Immature natural killer cell (primary cell): ENCODE results near the gene CASP9. TPM values are rescaled to one million over a fixed set of nuclear protein-coding genes. Genes with fewer than 3 reads are reported as not detected.
"Not testable (repeated sequence)": the region's sequence is repeated elsewhere in the genome, so short reads cannot be mapped to it uniquely, and the experiment has no call there.

Experiments used
- DNase-seq, 3 donors: peaks; one replicate each; pipeline ENCODE4 v3.0.0; 2022; ENCODE audit warnings: mixed read lengths in 1 of 3
- H3K27ac Mint-ChIP-seq, 6 donors: one replicate each; pipeline ENCODE4 v1.8.0; 2020; ENCODE audit warnings: mixed read lengths in 6 of 6, mild to moderate bottlenecking in 5 of 6, inconsistent platforms in 4 of 6, moderate library complexity in 3 of 6
- H3K27me3 Mint-ChIP-seq, 3 donors: one replicate each; pipeline ENCODE4 v1.8.0; 2020 to 2021; ENCODE audit warnings: low read depth in 3 of 3, mild to moderate bottlenecking in 3 of 3, mixed read lengths in 3 of 3, moderate library complexity in 3 of 3, inconsistent platforms in 1 of 3
- H3K36me3 Mint-ChIP-seq, 3 donors: one replicate each; pipeline ENCODE4 v1.8.0; 2020; ENCODE audit warnings: mixed read lengths in 3 of 3, inconsistent platforms in 2 of 3, mild to moderate bottlenecking in 2 of 3
- H3K4me1 Mint-ChIP-seq, 2 donors: one replicate each; pipeline ENCODE4 v1.8.0; 2020; ENCODE audit warnings: inconsistent platforms in 2 of 2, mild to moderate bottlenecking in 2 of 2, mixed read lengths in 2 of 2, moderate library complexity in 1 of 2
- H3K4me3 Mint-ChIP-seq, 5 donors: one replicate each; pipeline ENCODE4 v1.8.0; 2020; ENCODE audit warnings: mild to moderate bottlenecking in 5 of 5, mixed read lengths in 5 of 5, inconsistent platforms in 3 of 5, moderate library complexity in 3 of 5
- H3K9me3 Mint-ChIP-seq, 6 donors: one replicate each; pipeline ENCODE4 v1.8.0; 2020; ENCODE audit warnings: mild to moderate bottlenecking in 6 of 6, mixed read lengths in 6 of 6, inconsistent platforms in 4 of 6, moderate library complexity in 3 of 6
- polyA plus RNA-seq, 3 donors: library from polyadenylated mRNA; unstranded; fragments of 300-500 nt; fragmentation: Illumina TruSeq; gene quantifications; one replicate each; pipeline ENCODE4 v1.2.3, GENCODE V29; 2021

The CASP9 gene
- polyA plus RNA-seq, 3 donors from 2014 or later: 17.0 to 19.4 (median 19.4) TPM

- peak; percentile 13 to 30 (median 23) for DNase-seq
- H3K36me3 Mint-ChIP-seq: peaks cover 9 to 12% (median 11%) of the 10 kb centered on the region in 3 donors
- H3K9me3 Mint-ChIP-seq: no peaks in the 10 kb centered on the region
- no peak overlapping the region for H3K4me3 Mint-ChIP-seq
- no peaks in the 10 kb centered on the region for H3K4me1 Mint-ChIP-seq
- peak overlapping the region in 1 of 6 donors; percentile 66 for H3K27ac Mint-ChIP-seq
- H3K27me3 Mint-ChIP-seq: no peaks in the 10 kb centered on the region
Measured at GRCh38 chr1:15501208-15502032, 22.6 kb downstream of the CASP9 start.

GRCh38 chr1:15500184-15501178 is 23.5 kb downstream of the CASP9 start:
- Mint-ChIP-seq H3K27me3 (no peaks in the 10 kb centered on the region), H3K4me3 (no peak overlapping the region), H3K36me3 (peaks cover 18 to 21% (median 20%) of the 10 kb centered on the region in 3 donors), H3K27ac (no peak overlapping the region), H3K9me3 (no peaks in the 10 kb centered on the region), H3K4me1 (no peaks in the 10 kb centered on the region)
- DNase-seq: no peak

- Mint-ChIP-seq H3K36me3 (peaks cover 24 to 36% (median 31%) of the 10 kb centered on the region in 3 donors), H3K27ac (no peak overlapping the region), H3K9me3 (no peaks in the 10 kb centered on the region), H3K4me3 (no peak overlapping the region), H3K4me1 (no peaks in the 10 kb centered on the region), H3K27me3 (no peaks in the 10 kb centered on the region)
- no peak for DNase-seq
Measured at GRCh38 chr1:15493869-15494390, 30.1 kb downstream of the CASP9 start.

GRCh38 chr1:15492596-15492995 is 31.4 kb downstream of the CASP9 start:
- Mint-ChIP-seq H3K27ac (no peak overlapping the region), H3K4me3 (no peak overlapping the region), H3K4me1 (no peaks in the 10 kb centered on the region), H3K9me3 (no peaks in the 10 kb centered on the region), H3K36me3 (peaks cover 22 to 36% (median 29%) of the 10 kb centered on the region in 3 donors), H3K27me3 (no peaks in the 10 kb centered on the region)
- no peak for DNase-seq

- not testable (repeated sequence) for H3K27ac Mint-ChIP-seq, DNase-seq, H3K4me1 Mint-ChIP-seq, H3K4me3 Mint-ChIP-seq, H3K27me3 Mint-ChIP-seq, H3K9me3 Mint-ChIP-seq
- peaks cover 26 to 40% (median 31%) of the 10 kb centered on the region in 3 donors for H3K36me3 Mint-ChIP-seq
Measured at GRCh38 chr1:15491010-15491409, 33.0 kb downstream of the CASP9 start.

- DNase-seq: no peak
- no peak overlapping the region for H3K27ac Mint-ChIP-seq
- no peak overlapping the region for H3K4me3 Mint-ChIP-seq
- no peaks in the 10 kb centered on the region for H3K27me3 Mint-ChIP-seq
- H3K36me3 Mint-ChIP-seq: peaks cover 23 to 33% (median 29%) of the 10 kb centered on the region in 3 donors
- no peaks in the 10 kb centered on the region for H3K9me3 Mint-ChIP-seq
- no peaks in the 10 kb centered on the region for H3K4me1 Mint-ChIP-seq
Measured at GRCh38 chr1:15489052-15489736, 34.8 kb downstream of the CASP9 start.

- H3K4me3 Mint-ChIP-seq: no peak overlapping the region
- H3K36me3 Mint-ChIP-seq: peaks cover 23 to 34% (median 29%) of the 10 kb centered on the region in 3 donors
- DNase-seq: no peak
- no peaks in the 10 kb centered on the region for H3K9me3 Mint-ChIP-seq
- H3K27me3 Mint-ChIP-seq: no peaks in the 10 kb centered on the region
- H3K4me1 Mint-ChIP-seq: no peaks in the 10 kb centered on the region
- peak overlapping the region in 1 of 6 donors; percentile 22 for H3K27ac Mint-ChIP-seq
Measured at GRCh38 chr1:15488371-15488770, 35.6 kb downstream of the CASP9 start.

- peaks cover 21 to 25% (median 25%) of the 10 kb centered on the region in 3 donors for H3K36me3 Mint-ChIP-seq
- DNase-seq, H3K27me3 Mint-ChIP-seq, H3K9me3 Mint-ChIP-seq, H3K4me1 Mint-ChIP-seq, H3K27ac Mint-ChIP-seq, H3K4me3 Mint-ChIP-seq: not testable (repeated sequence)
Measured at GRCh38 chr1:15486844-15487610, 37.0 kb downstream of the CASP9 start.

GRCh38 chr1:15485636-15486035 is 38.4 kb downstream of the CASP9 start:
- no peaks in the 10 kb centered on the region for H3K27me3 Mint-ChIP-seq
- H3K9me3 Mint-ChIP-seq: no peaks in the 10 kb centered on the region
- no peaks in the 10 kb centered on the region for H3K4me1 Mint-ChIP-seq
- H3K36me3 Mint-ChIP-seq: peaks cover 18 to 21% (median 21%) of the 10 kb centered on the region in 3 donors
- no peak overlapping the region for H3K27ac Mint-ChIP-seq
- DNase-seq: no peak
- H3K4me3 Mint-ChIP-seq: no peak overlapping the region

GRCh38 chr1:15484443-15484842 is 39.6 kb downstream of the CASP9 start:
- H3K27ac Mint-ChIP-seq, H3K27me3 Mint-ChIP-seq, H3K4me1 Mint-ChIP-seq, DNase-seq, H3K9me3 Mint-ChIP-seq, H3K4me3 Mint-ChIP-seq: not testable (repeated sequence)
- H3K36me3 Mint-ChIP-seq: peaks cover 13 to 21% (median 16%) of the 10 kb centered on the region in 3 donors

GRCh38 chr1:15483971-15484370 is 40.0 kb downstream of the CASP9 start:
- H3K36me3 Mint-ChIP-seq: peaks cover 13 to 19% (median 16%) of the 10 kb centered on the region in 3 donors

GRCh38 chr1:15482983-15483543 is 41.0 kb downstream of the CASP9 start:
- H3K4me3 Mint-ChIP-seq, H3K4me1 Mint-ChIP-seq: not testable (repeated sequence)

More at GRCh38 chr1:15483971-15484370, 40.0 kb downstream of the CASP9 start:
- Mint-ChIP-seq H3K4me1 (no peaks in the 10 kb centered on the region), H3K27me3 (no peaks in the 10 kb centered on the region), H3K4me3 (no peak overlapping the region), H3K27ac (no peak overlapping the region), H3K9me3 (no peaks in the 10 kb centered on the region)
- DNase-seq: no peak

More at GRCh38 chr1:15482983-15483543, 41.0 kb downstream of the CASP9 start:
- H3K36me3 Mint-ChIP-seq: peaks cover 13 to 19% (median 16%) of the 10 kb centered on the region in 3 donors
- not testable (repeated sequence) for DNase-seq, H3K27ac Mint-ChIP-seq, H3K9me3 Mint-ChIP-seq, H3K27me3 Mint-ChIP-seq
